G401 (cell line): ENCODE data around the gene ABCC12. TPM values are rescaled to one million over a fixed set of nuclear protein-coding genes. Genes with fewer than 3 reads are reported as not detected.
"Not testable (repeated sequence)": the region's sequence is repeated elsewhere in the genome, so short reads cannot be mapped to it uniquely, and the experiment has no call there.

ENCODE experiments used
- DNase-seq: peaks from one replicate; pipeline ENCODE4 v3.0.0-alpha.2; 2015; ENCODE audit warnings: low spot score
- in situ Hi-C: cut with HindIII; loops from 2 replicates; pipeline ENCODE4 v1.10.0; 2016; ENCODE audit warnings: low sequenced_read_pairs, mixed read lengths
- total RNA-seq: library from RNA; depleted of rRNA; stranded (reverse); fragments of >200 nt; shearing (Covaris generic); gene quantifications from 2 replicates; pipeline ENCODE4 v1.2.3, GENCODE V29; 2014

ABCC12 gene
- total RNA-seq, 1 experiment from 2014 or later = not detected

GRCh38 chr16:48169896-48170295 is 14.1 kb upstream of the ABCC12 start:
- in situ Hi-C loops = no loop called here
- no peak for DNase-seq

- in situ Hi-C loops = no loop called here
- DNase-seq = no peak
Observed at GRCh38 chr16:48168075-48168474, 12.3 kb upstream of the ABCC12 start.

- DNase-seq, in situ Hi-C loops: not testable (repeated sequence)
Observed at GRCh38 chr16:48166617-48167016, 10.8 kb upstream of the ABCC12 start.

GRCh38 chr16:48165961-48166578 is 10.3 kb upstream of the ABCC12 start:
- in situ Hi-C loops = no loop called here
- no peak for DNase-seq

GRCh38 chr16:48164907-48165715 is 9.3 kb upstream of the ABCC12 start:
- in situ Hi-C loops = no loop called here
- DNase-seq = peak; percentile 82

GRCh38 chr16:48162839-48163410 is 7.1 kb upstream of the ABCC12 start:
- in situ Hi-C loops = no loop called here
- DNase-seq = no peak

- in situ Hi-C loops = no loop called here
- no peak for DNase-seq
Observed at GRCh38 chr16:48161906-48162305, 6.1 kb upstream of the ABCC12 start.

- in situ Hi-C loops = no loop called here
- no peak for DNase-seq
Observed at GRCh38 chr16:48160575-48160974, 4.8 kb upstream of the ABCC12 start.

GRCh38 chr16:48158296-48158695 is 2.5 kb upstream of the ABCC12 start:
- in situ Hi-C loops = no loop called here
- DNase-seq = no peak

- in situ Hi-C loops = no loop called here
- DNase-seq = no peak
Observed at GRCh38 chr16:48157794-48158193, 2.0 kb upstream of the ABCC12 start.

GRCh38 chr16:48157302-48157701 is 1.5 kb upstream of the ABCC12 start:
- no peak for DNase-seq
- in situ Hi-C loops = no loop called here

- in situ Hi-C loops = no loop called here
- peak; percentile 83 for DNase-seq
Observed at GRCh38 chr16:48156790-48157209, 1.0 kb upstream of the ABCC12 start.

- DNase-seq = peak; percentile 94
- in situ Hi-C loops = no loop called here
Observed at GRCh38 chr16:48153774-48154173, 2.0 kb downstream of the ABCC12 start.

- no peak for DNase-seq
- in situ Hi-C loops = no loop called here
Observed at GRCh38 chr16:48152226-48152625, 3.6 kb downstream of the ABCC12 start.

- in situ Hi-C loops = no loop called here
- no peak for DNase-seq
Observed at GRCh38 chr16:48150707-48151106, 5.1 kb downstream of the ABCC12 start.

GRCh38 chr16:48146710-48147109 is 9.1 kb downstream of the ABCC12 start:
- in situ Hi-C loops = no loop called here
- no peak for DNase-seq

GRCh38 chr16:48146131-48146530 is 9.7 kb downstream of the ABCC12 start:
- in situ Hi-C loops = no loop called here

GRCh38 chr16:48143812-48144368 is 11.9 kb downstream of the ABCC12 start:
- no peak for DNase-seq
- in situ Hi-C loops = no loop called here

More at GRCh38 chr16:48146131-48146530, 9.7 kb downstream of the ABCC12 start:
- no peak for DNase-seq

- in situ Hi-C loops = no loop called here
- DNase-seq = no peak
Observed at GRCh38 chr16:48140821-48141220, 15.0 kb downstream of the ABCC12 start.

- in situ Hi-C loops = no loop called here
- DNase-seq = no peak
Observed at GRCh38 chr16:48139517-48139916, 16.3 kb downstream of the ABCC12 start.
